Upper lobe of right lung (tissue), 1 donor: Measurements from ENCODE around the gene OR7G2. TPM values are rescaled to one million over a fixed set of nuclear protein-coding genes. Genes with fewer than 3 reads are reported as not detected.
"Not testable (repeated sequence)": the region's sequence is repeated elsewhere in the genome, so short reads cannot be mapped to it uniquely, and the experiment has no call there.

Experiments
- ATAC-seq: fragments of 200-7000 bp; cut with Tn5 transposase; one replicate; pipeline ENCODE4 v1.9.1; 2020; ENCODE audit warnings: mild to moderate bottlenecking, moderate library complexity
- DNase-seq: peaks from one replicate; pipeline ENCODE4 v3.0.0-alpha.2; 2020
- H3K27ac ChIP-seq: fragments of 200-600 bp; one replicate; pipeline ENCODE4 v1.8.0; 2022
- H3K27me3 ChIP-seq: fragments of 200-600 bp; one replicate; pipeline ENCODE4 v1.8.0; 2022; ENCODE audit warnings: mild to moderate bottlenecking
- H3K36me3 ChIP-seq: fragments of 200-600 bp; one replicate; pipeline ENCODE4 v1.8.0; 2022
- H3K4me1 ChIP-seq: fragments of 200-600 bp; one replicate; pipeline ENCODE4 v1.8.0; 2022
- H3K4me3 ChIP-seq: fragments of 200-600 bp; one replicate; pipeline ENCODE4 v1.8.0; 2022; ENCODE audit warnings: mild to moderate bottlenecking
- H3K9me3 ChIP-seq: fragments of 200-600 bp; one replicate; pipeline ENCODE4 v1.8.0; 2022
- intact Hi-C: fragments of 100-400 bp; cut with DNase I; formaldehyde crosslinking; loops from one replicate; pipeline ENCODE4 v1.11.0; 2022
- total RNA-seq: library from RNA; stranded (reverse); fragmentation: NEBNext Ultra II Directional; extraction: Animal tissue kit (Norgen Biotek cat#: 25700); gene quantifications from one replicate; pipeline ENCODE4 v1.2.1, GENCODE V29; 2021
- TF ChIP-seq, protein P1 (sequence below): fragments of 200-600 bp; IDR thresholded peaks from one replicate; pipeline ENCODE4 v1.8.0; 2022; ENCODE audit warnings: antibody characterized with exemption
- donor health status: DM: no; HTN: yes; CAD: no; lungs with severe emphysema.

OR7G2 gene
- total RNA-seq, 1 donor from 2014 or later = not detected

DNA sequence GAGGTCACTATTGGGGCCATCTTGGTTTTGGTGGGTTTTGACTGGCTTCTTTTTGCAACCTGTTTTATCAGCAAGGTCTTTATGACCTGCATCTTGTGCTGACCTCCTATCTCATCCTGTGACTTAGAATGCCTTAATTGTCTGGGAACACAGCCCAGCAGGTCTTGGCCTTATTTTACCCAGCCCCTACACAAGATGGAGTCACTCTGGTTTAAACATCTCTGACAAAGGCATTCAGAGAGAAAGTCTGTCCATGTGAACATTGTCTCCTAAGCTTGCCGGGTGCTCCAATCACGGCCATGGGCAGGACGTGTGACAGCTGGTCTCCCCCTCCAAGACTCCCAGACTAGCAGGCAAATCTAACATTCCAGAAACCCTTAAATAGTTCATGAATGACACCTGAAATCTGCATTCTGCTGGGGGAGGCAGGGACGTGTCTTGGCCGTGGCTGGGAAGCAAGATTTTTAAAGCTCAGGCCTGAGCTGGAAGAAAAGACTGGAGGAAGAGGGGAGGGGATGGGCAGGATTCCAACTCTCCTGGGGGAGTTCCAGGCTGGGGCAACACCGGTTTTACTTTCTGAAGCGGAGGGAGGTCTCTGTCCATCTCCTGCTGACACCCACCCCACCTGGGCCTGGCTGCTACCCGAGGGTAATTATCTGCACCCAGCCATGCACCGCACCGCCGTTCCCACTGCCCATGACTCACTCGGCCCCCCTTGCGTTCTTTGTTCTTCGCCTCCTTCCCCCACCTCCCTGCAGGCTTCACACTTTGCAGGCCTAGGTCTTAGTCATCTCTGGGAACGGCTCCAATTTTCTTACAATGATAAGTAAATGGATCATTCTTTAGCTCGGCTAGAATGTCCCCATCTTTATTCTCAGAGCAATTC lies 32.0 kb downstream of the OR7G2 start:
- Histone ChIP-seq H3K4me1 (no peaks in the 10 kb centered on the region), H3K27ac (no peak overlapping the region), H3K4me3 (no peak overlapping the region), H3K36me3 (no peaks in the 10 kb centered on the region), H3K27me3 (no peaks in the 10 kb centered on the region), H3K9me3 (no peaks in the 10 kb centered on the region)
- ATAC-seq (peak; percentile 67), DNase-seq (peak; percentile 68)
- TF ChIP-seq, protein P1, sequence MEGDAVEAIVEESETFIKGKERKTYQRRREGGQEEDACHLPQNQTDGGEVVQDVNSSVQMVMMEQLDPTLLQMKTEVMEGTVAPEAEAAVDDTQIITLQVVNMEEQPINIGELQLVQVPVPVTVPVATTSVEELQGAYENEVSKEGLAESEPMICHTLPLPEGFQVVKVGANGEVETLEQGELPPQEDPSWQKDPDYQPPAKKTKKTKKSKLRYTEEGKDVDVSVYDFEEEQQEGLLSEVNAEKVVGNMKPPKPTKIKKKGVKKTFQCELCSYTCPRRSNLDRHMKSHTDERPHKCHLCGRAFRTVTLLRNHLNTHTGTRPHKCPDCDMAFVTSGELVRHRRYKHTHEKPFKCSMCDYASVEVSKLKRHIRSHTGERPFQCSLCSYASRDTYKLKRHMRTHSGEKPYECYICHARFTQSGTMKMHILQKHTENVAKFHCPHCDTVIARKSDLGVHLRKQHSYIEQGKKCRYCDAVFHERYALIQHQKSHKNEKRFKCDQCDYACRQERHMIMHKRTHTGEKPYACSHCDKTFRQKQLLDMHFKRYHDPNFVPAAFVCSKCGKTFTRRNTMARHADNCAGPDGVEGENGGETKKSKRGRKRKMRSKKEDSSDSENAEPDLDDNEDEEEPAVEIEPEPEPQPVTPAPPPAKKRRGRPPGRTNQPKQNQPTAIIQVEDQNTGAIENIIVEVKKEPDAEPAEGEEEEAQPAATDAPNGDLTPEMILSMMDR = no peak
- intact Hi-C loops = no loop called here

DNA sequence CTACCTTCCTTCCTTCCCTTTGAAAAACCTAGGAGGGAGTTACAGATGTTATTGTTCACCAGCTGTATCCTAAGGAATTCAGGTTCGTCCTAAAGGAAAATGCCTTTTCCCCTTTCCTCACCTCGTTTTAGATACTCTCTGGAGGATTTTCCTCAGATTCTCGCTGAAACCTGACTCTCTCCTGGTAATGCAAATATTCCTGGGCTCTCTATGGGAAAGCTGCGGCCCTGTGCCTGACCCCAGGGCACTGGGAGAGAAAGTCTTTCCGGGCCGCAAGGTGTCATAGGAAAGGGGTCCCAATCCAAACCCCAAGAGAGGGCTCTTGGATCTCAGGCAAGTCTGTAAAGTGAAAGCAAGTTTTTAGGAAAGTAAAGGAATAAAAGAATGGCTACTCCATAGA lies 33.5 kb downstream of the OR7G2 start:
- intact Hi-C loops = no loop called here
- ATAC-seq (no peak), DNase-seq (no peak)
- Histone ChIP-seq H3K27ac (no peak overlapping the region), H3K9me3 (no peaks in the 10 kb centered on the region), H3K27me3 (no peaks in the 10 kb centered on the region), H3K36me3 (no peaks in the 10 kb centered on the region), H3K4me3 (no peak overlapping the region), H3K4me1 (no peaks in the 10 kb centered on the region)
- TF ChIP-seq, protein P1 = no peak

DNA sequence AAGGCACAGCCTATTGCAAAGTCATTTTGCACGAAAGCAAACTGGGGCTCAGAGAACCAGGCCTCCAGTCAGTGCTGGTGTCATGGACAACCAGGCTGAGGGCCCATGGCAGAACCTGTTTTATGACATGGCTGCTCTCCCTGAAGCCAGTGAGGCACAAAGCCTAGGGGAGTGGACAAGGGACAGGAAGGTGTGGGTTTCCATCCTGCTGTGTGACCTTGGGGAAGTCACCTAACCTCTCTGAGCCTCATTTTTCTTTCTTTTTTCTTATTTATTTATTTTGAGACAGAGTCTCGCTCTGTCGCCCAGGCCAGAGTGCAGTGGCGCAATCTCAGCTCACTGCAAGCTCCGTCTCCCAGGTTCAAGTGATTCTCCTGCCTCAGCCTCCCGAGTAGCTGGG lies 35.6 kb downstream of the OR7G2 start:
- ATAC-seq, intact Hi-C loops, H3K9me3 ChIP-seq: not testable (repeated sequence)

DNA sequence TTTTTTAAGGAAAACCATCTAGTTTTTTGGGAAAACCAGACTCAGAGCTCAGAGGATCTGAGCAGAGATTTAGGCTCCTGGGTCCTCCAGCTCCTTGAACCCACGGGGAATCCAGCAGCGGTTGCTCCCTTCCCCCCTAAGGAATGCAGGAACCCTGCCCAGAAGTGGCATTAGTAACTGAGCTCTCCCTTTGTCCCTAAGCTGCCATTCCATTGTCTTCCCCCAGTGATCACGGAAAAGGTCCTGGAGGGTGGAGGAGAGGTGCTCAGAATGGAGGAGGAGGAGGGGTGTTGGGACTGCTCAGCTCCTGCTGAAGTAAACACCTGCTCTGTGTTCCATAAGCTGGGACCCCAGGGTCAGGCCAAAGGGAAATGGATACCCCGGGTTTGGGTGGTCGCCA lies 37.2 kb downstream of the OR7G2 start:
- H3K9me3 ChIP-seq = no peaks in the 10 kb centered on the region
- no peak overlapping the region for H3K27ac ChIP-seq
- no peaks in the 10 kb centered on the region for H3K4me1 ChIP-seq
- DNase-seq (no peak), ATAC-seq (no peak)
- H3K4me3 ChIP-seq = no peak overlapping the region
- H3K27me3 ChIP-seq = no peaks in the 10 kb centered on the region
- H3K36me3 ChIP-seq = no peaks in the 10 kb centered on the region
- TF ChIP-seq, protein P1 = no peak
- intact Hi-C loops = no loop called here

More for the DNA sequence above, 35.6 kb downstream of the OR7G2 start:
- not testable (repeated sequence) for H3K27me3 ChIP-seq, DNase-seq, H3K36me3 ChIP-seq, H3K27ac ChIP-seq, H3K4me1 ChIP-seq, H3K4me3 ChIP-seq

DNA sequence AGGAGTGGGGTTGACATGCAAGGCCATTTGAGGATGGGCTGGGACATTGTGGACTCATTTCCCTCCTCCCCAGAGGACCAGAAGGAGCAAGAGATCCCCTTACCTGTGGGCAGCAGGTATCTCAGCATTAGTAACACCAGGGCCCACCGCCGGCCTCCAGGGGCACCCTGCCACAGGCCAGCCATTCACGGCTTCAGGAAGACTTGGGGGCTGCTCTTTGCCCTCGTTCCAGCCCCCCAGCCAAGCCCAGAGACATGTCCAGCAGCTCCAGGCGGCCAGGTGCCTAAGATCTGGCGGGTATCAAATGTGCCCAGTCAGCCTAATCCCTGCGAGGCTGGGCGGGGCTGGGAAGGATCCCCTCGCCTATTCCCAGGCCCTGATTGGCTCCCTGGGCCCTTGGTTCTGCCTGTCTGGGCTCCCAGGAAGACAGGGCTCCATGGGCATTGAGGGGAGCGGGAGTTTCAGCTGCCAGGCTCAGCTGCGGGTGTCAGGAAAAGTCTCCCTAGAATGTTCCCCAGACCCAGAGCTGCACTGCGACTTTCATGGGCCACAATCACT lies 41.7 kb downstream of the OR7G2 start:
- Histone ChIP-seq H3K4me1 (no peaks in the 10 kb centered on the region), H3K27me3 (no peaks in the 10 kb centered on the region), H3K4me3 (no peak overlapping the region), H3K9me3 (no peaks in the 10 kb centered on the region), H3K36me3 (no peaks in the 10 kb centered on the region), H3K27ac (no peak overlapping the region)
- TF ChIP-seq, protein P1 = no peak
- DNase-seq (no peak), ATAC-seq (no peak)
- intact Hi-C loops = no loop called here

DNA sequence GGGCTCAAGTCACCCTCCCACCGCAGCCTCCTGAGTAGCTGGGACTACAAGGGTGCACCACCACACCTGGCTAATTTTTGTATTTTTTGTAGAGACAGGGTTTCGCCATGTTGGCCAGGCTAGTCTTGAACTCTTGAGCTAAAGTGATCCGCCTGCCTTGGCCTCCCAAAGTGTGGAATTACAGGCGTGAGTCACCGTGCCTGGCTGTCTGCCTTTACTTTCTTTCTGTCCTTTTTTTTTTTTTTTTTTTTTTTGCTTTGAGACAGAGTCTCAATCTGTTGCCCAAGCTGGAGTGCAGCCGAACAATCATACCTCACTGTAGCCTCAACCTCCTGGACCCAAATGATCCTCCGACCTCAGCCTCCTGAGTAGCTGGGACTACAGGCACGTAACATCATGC lies 45.4 kb downstream of the OR7G2 start:
- Histone ChIP-seq H3K4me1 (no peaks in the 10 kb centered on the region), H3K27me3 (no peaks in the 10 kb centered on the region), H3K27ac (no peak overlapping the region), H3K4me3 (no peak overlapping the region), H3K9me3 (no peaks in the 10 kb centered on the region), H3K36me3 (no peaks in the 10 kb centered on the region)
- ATAC-seq (no peak), DNase-seq (no peak)
- intact Hi-C loops = no loop called here
- TF ChIP-seq, protein P1 = no peak
